PC-3 (cell line): ENCODE results near the gene TMEM131. TPM values are rescaled to one million over a fixed set of nuclear protein-coding genes. Genes with fewer than 3 reads are reported as not detected.

Experiments
- ATAC-seq: fragments of 200-7000 bp; cut with Tn5 transposase; 2 replicates; pipeline ENCODE4 v1.9.1; 2020; ENCODE audit warnings: mild to moderate bottlenecking, moderate library complexity
- BruUV-seq: library from RNA; stranded (reverse); fragments of 400-500 nt; replicated peaks from 2 replicates; lab custom pipeline; 2021; lab: Mats Ljungman, UMichigan
- CTCF ChIA-PET: fragments of 300-600 bp; sonication (Branson Sonifier 250); formaldehyde crosslinking; loops from one replicate; lab custom pipeline; 2022; ENCODE audit warnings: antibody characterized with exemption; lab: Charles Lee
- POLR2A ChIA-PET: fragments of 300-600 bp; sonication (Branson Sonifier 250); formaldehyde crosslinking; loops from one replicate; lab custom pipeline; 2022; ENCODE audit warnings: antibody characterized with exemption; ENCODE audit not compliant: unreplicated experiment; lab: Charles Lee
- DNase-seq: peaks from one replicate; pipeline ENCODE4 v3.0.0-alpha.2; 2015
- H2AFZ ChIP-seq: fragments of 300-600 bp; sonication (generic); 2 replicates; pipeline ENCODE4 v1.6.0; 2016; ENCODE audit warnings: antibody characterized with exemption, low read length
- H3F3A ChIP-seq: fragments of 300-600 bp; sonication (generic); one replicate; pipeline ENCODE4 v1.6.0; 2017; ENCODE audit warnings: antibody characterized with exemption, low read length, control low read depth, mild to moderate bottlenecking; ENCODE audit not compliant: unreplicated experiment
- H3K27ac ChIP-seq: fragments of 300-600 bp; sonication (generic); 2 replicates; pipeline ENCODE4 v1.5.1; 2016; ENCODE audit warnings: mild to moderate bottlenecking, low read length
- H3K27me3 ChIP-seq: fragments of 300-600 bp; sonication (generic); 2 replicates; pipeline ENCODE4 v1.6.1; 2016; ENCODE audit warnings: low read length, mixed read lengths
- H3K36me3 ChIP-seq: fragments of 300-600 bp; sonication (generic); 2 replicates; pipeline ENCODE4 v1.6.1; 2016; ENCODE audit warnings: low read depth, mixed run types, low read length, mixed read lengths
- H3K4me1 ChIP-seq: fragments of 300-600 bp; sonication (generic); 2 replicates; pipeline ENCODE4 v1.5.1; 2016; ENCODE audit warnings: low read length; ENCODE audit not compliant: insufficient read depth
- H3K4me2 ChIP-seq: fragments of 300-600 bp; sonication (generic); 2 replicates; pipeline ENCODE4 v1.6.0; 2016; ENCODE audit warnings: low read length
- H3K4me3 ChIP-seq: fragments of 300-600 bp; sonication (generic); 2 replicates; pipeline ENCODE4 v1.5.1; 2016; ENCODE audit warnings: mild to moderate bottlenecking, low read length, mixed read lengths
- H3K79me2 ChIP-seq: fragments of 300-600 bp; sonication (generic); 2 replicates; pipeline ENCODE4 v1.6.1; 2017; ENCODE audit warnings: low read length, mixed read lengths
- H3K9ac ChIP-seq: fragments of 300-600 bp; sonication (generic); 2 replicates; pipeline ENCODE4 v1.6.0; 2016; ENCODE audit warnings: mild to moderate bottlenecking, low read length
- H3K9me2 ChIP-seq: fragments of 300-600 bp; sonication (generic); replicated peaks from 2 replicates; pipeline ENCODE4 v1.6.1; 2016; ENCODE audit warnings: mixed run types, low read length, mixed read lengths
- H3K9me3 ChIP-seq: fragments of 300-600 bp; sonication (generic); 2 replicates; pipeline ENCODE4 v1.6.1; 2016; ENCODE audit warnings: low read length, mixed read lengths
- H4K20me1 ChIP-seq: fragments of 300-600 bp; sonication (generic); 2 replicates; pipeline ENCODE4 v1.6.1; 2016; ENCODE audit warnings: low read length, mixed read lengths
- EZH2 ChIP-seq: fragments of 300-600 bp; sonication (generic); IDR thresholded peaks from one replicate; pipeline ENCODE4 v1.6.1; 2017; ENCODE audit warnings: antibody characterized with exemption, mild to moderate bottlenecking, low read length; ENCODE audit not compliant: unreplicated experiment
- EZH2phosphoT487 ChIP-seq: fragments of 300-600 bp; sonication (generic); IDR thresholded peaks from 2 replicates; pipeline ENCODE4 v1.6.1; 2018; ENCODE audit warnings: mild to moderate bottlenecking, antibody characterized with exemption, low read length, borderline replicate concordance
- intact Hi-C: fragments of 100-400 bp; cut with micrococcal nuclease; formaldehyde crosslinking; loops from 2 replicates; pipeline ENCODE4 v1.9.0; 2023
- total RNA-seq: library from RNA; depleted of rRNA; stranded (reverse); fragments of >200 nt; gene quantifications from 2 replicates; pipeline ENCODE4 v1.2.3, GENCODE V29; 2014
- TF ChIP-seq, protein P1 (sequence below): fragments of 300-600 bp; sonication (generic); conservative IDR thresholded peaks from 2 replicates; pipeline ENCODE4 v1.5.1; 2017; ENCODE audit warnings: antibody characterized with exemption, low read depth, mild to moderate bottlenecking, low read length

TMEM131 gene
- total RNA-seq, 1 experiment from 2014 or later: 21.1 TPM

DNA sequence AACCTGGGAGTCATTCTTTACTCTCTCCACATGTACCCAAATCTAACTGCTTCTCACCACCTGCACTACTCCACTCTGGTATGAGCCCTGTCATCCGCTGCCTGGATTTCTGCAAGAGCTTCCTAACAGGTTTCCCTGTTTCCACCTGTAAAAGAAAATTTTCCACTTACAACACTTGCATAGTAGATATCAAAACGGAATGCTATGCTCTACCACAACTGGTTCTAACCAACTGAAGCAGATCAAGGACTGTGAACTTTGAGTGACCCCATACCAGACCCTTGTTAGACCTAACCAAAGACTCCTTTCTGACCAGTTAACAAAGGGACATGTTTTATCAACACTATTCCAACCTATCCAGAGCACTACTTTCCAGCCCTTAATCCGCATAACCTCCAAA, 3.8 kb upstream of the TMEM131 start:
- H3K36me3 ChIP-seq: no peaks in the 10 kb centered on the region
- H3K79me2 ChIP-seq: peaks cover 9% of the 10 kb centered on the region
- no peak overlapping the region for H3K27ac ChIP-seq
- peaks cover 18% of the 10 kb centered on the region for H3K4me1 ChIP-seq
- H3K27me3 ChIP-seq: no peaks in the 10 kb centered on the region
- TF ChIP-seq EZH2: no peak
- TF ChIP-seq, protein P1, sequence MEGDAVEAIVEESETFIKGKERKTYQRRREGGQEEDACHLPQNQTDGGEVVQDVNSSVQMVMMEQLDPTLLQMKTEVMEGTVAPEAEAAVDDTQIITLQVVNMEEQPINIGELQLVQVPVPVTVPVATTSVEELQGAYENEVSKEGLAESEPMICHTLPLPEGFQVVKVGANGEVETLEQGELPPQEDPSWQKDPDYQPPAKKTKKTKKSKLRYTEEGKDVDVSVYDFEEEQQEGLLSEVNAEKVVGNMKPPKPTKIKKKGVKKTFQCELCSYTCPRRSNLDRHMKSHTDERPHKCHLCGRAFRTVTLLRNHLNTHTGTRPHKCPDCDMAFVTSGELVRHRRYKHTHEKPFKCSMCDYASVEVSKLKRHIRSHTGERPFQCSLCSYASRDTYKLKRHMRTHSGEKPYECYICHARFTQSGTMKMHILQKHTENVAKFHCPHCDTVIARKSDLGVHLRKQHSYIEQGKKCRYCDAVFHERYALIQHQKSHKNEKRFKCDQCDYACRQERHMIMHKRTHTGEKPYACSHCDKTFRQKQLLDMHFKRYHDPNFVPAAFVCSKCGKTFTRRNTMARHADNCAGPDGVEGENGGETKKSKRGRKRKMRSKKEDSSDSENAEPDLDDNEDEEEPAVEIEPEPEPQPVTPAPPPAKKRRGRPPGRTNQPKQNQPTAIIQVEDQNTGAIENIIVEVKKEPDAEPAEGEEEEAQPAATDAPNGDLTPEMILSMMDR: no peak
- no peak for TF ChIP-seq EZH2phosphoT487
- CTCF ChIA-PET: no interaction called here
- H3F3A ChIP-seq: no peaks in the 10 kb centered on the region
- ATAC-seq (no peak), DNase-seq (no peak)
- intact Hi-C loops: loop anchor here (10.0 kb wide), 1 partner anchor 85 kb away; the partner anchor contains the start of gene VWA3B
- H3K9me3 ChIP-seq: no peaks in the 10 kb centered on the region
- no peak overlapping the region for H2AFZ ChIP-seq
- peaks cover 5% of the 10 kb centered on the region; the same call in 1 of the 2 replicates for H4K20me1 ChIP-seq
- POLR2A ChIA-PET: no interaction called here
- no TSS peak for BruUV-seq
- H3K9ac ChIP-seq: no peak overlapping the region
- no peak overlapping the region for H3K4me3 ChIP-seq
- no peaks in the 10 kb centered on the region for H3K9me2 ChIP-seq
- no peak overlapping the region for H3K4me2 ChIP-seq

DNA sequence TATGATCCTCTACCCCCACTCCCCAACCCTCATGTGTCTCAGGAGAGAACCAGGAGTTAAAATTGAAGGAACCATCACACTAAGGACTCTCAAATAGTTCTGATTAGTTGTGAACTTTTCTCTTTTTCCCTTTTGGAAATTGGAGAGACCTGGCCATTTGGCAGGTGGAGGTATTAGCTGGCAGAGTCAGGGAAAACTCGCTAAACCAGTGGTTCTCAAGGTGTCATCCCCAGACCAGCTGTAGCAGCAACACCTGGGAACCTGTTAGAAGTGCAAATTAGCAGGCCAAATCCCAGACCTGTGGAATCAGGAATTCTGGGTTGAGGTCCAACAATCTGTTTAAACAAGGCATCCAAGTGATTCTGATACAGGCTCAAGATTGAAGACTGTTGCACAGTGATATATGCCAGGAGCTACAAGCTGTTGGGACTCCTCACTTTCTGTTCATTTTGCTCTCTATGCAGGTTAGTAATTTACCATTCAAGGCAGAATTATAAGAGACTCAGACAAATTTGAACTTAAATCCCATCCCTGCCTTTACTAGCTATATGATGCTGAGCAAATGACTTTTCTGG, 2.8 kb upstream of the TMEM131 start:
- POLR2A ChIA-PET: no interaction called here
- no peak overlapping the region for H3K27ac ChIP-seq
- intact Hi-C loops: loop anchor here (10.0 kb wide), 1 partner anchor 86 kb away; the partner anchor contains the start of gene VWA3B
- no peaks in the 10 kb centered on the region for H3F3A ChIP-seq
- H3K9me2 ChIP-seq: no peaks in the 10 kb centered on the region
- H3K4me3 ChIP-seq: no peak overlapping the region
- CTCF ChIA-PET: no interaction called here
- H4K20me1 ChIP-seq: peaks cover 15% of the 10 kb centered on the region
- H3K36me3 ChIP-seq: no peaks in the 10 kb centered on the region
- BruUV-seq: no TSS peak
- H3K4me1 ChIP-seq: peaks cover 19% of the 10 kb centered on the region
- H2AFZ ChIP-seq: no peak overlapping the region
- H3K9me3 ChIP-seq: no peaks in the 10 kb centered on the region
- H3K27me3 ChIP-seq: no peaks in the 10 kb centered on the region
- no peak overlapping the region for H3K9ac ChIP-seq
- DNase-seq: peak; percentile 9
- TF ChIP-seq EZH2 (no peak), EZH2phosphoT487 (no peak)
- TF ChIP-seq, protein P1: no peak
- no peak overlapping the region for H3K4me2 ChIP-seq
- ATAC-seq: no peak
- peaks cover 19% of the 10 kb centered on the region for H3K79me2 ChIP-seq

DNA sequence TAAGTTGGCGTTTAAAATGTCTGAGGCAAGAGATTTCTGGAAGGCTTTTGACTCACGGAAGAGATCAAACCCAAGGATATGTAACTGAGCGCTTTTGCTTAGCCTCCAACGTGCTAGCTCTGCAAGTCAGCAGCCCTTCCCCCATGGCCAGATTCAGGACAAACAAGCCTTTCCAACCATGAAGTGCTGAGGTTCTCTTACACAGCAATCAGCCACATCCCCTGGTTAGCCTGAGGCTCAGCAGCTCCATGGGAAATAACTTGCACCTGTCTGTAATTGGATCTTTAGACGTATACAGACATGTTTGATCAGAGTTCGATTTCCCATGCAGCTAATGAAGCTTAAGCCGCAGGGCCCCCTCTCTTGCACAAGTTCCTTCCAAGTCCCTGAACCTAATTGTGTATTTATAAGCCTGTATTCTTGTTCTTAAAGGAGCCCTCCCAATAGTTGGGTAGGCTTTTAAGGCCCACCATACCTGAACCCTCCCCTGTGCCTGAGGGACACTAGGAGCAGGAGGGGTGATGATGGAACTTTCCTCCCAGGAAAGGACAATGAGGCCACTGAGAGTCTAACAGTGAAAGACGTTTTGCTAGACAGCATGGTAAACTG, 2.1 kb upstream of the TMEM131 start:
- POLR2A ChIA-PET: no interaction called here
- ATAC-seq: no peak
- no TSS peak for BruUV-seq
- H3K27ac ChIP-seq: no peak overlapping the region
- H3F3A ChIP-seq: no peaks in the 10 kb centered on the region
- H3K36me3 ChIP-seq: no peaks in the 10 kb centered on the region
- TF ChIP-seq EZH2phosphoT487: no peak
- no peak for TF ChIP-seq EZH2
- TF ChIP-seq, protein P1: no peak
- intact Hi-C loops: loop anchor here (10.0 kb wide), 1 partner anchor 87 kb away; the partner anchor contains the start of gene VWA3B
- no peaks in the 10 kb centered on the region for H3K9me2 ChIP-seq
- no peaks in the 10 kb centered on the region for H3K9me3 ChIP-seq
- no peak overlapping the region for H3K9ac ChIP-seq
- CTCF ChIA-PET: no interaction called here
- H3K79me2 ChIP-seq: peaks cover 26% of the 10 kb centered on the region
- H3K4me3 ChIP-seq: no peak overlapping the region
- no peak for DNase-seq
- no peaks in the 10 kb centered on the region for H3K27me3 ChIP-seq
- H2AFZ ChIP-seq: no peak overlapping the region
- H3K4me1 ChIP-seq: peaks cover 25% of the 10 kb centered on the region
- peaks cover 21% of the 10 kb centered on the region for H4K20me1 ChIP-seq
- no peak overlapping the region for H3K4me2 ChIP-seq
